ENCODE data around the gene IARS2.

The IARS2 gene

DNA sequence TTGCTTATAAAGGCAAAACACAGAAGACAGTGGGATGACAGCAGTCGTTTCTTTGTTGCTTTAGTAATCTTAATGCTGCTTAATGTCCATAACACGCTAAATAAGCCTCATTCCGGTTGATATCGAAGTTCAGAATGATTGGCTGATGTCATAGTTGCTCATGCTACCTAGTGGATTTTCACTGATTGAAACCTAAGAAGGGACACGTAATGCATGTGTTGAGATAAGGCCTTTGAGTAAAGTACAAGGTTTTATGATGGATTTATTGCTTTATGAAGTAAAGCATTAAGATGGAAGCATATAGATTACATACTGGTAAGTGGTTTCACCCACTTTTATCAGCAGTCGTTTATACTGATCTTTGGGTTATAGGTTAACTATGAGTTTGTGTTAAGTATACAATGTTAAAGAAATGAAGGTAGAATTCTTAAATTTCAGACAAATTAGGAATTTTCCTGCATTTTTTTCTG lies 25.1 kb downstream of the IARS2 start:
- Histone ChIP-seq H3K27me3 (ENCODE audit: insufficient read depth, poor library complexity, severe bottlenecking) (no peaks in the 10 kb centered on the region), H3K4me3 (replicated peaks; ENCODE audit: insufficient read depth, low read length) (no peak overlapping the region), H3K27ac (replicated peaks) (no peak overlapping the region)
- no peak for DNase-seq (ENCODE audit: low read depth in 1 of 2, low spot score in 1 of 2)
- TF ChIP-seq GABPA (IDR thresholded peaks at IDR 0.05; ENCODE audit: low read depth): no peak
- TF ChIP-seq, protein P1, sequence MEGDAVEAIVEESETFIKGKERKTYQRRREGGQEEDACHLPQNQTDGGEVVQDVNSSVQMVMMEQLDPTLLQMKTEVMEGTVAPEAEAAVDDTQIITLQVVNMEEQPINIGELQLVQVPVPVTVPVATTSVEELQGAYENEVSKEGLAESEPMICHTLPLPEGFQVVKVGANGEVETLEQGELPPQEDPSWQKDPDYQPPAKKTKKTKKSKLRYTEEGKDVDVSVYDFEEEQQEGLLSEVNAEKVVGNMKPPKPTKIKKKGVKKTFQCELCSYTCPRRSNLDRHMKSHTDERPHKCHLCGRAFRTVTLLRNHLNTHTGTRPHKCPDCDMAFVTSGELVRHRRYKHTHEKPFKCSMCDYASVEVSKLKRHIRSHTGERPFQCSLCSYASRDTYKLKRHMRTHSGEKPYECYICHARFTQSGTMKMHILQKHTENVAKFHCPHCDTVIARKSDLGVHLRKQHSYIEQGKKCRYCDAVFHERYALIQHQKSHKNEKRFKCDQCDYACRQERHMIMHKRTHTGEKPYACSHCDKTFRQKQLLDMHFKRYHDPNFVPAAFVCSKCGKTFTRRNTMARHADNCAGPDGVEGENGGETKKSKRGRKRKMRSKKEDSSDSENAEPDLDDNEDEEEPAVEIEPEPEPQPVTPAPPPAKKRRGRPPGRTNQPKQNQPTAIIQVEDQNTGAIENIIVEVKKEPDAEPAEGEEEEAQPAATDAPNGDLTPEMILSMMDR (IDR thresholded peaks at IDR 0.05; ENCODE audit: insufficient read depth, low read length): no peak
- TF ChIP-seq POLR2AphosphoS5 (IDR thresholded peaks at IDR 0.05; ENCODE audit: low read depth): no peak
- TF ChIP-seq SPI1 (IDR thresholded peaks at IDR 0.05; ENCODE audit: borderline replicate concordance, low read depth): no peak
- TF ChIP-seq, protein P2, sequence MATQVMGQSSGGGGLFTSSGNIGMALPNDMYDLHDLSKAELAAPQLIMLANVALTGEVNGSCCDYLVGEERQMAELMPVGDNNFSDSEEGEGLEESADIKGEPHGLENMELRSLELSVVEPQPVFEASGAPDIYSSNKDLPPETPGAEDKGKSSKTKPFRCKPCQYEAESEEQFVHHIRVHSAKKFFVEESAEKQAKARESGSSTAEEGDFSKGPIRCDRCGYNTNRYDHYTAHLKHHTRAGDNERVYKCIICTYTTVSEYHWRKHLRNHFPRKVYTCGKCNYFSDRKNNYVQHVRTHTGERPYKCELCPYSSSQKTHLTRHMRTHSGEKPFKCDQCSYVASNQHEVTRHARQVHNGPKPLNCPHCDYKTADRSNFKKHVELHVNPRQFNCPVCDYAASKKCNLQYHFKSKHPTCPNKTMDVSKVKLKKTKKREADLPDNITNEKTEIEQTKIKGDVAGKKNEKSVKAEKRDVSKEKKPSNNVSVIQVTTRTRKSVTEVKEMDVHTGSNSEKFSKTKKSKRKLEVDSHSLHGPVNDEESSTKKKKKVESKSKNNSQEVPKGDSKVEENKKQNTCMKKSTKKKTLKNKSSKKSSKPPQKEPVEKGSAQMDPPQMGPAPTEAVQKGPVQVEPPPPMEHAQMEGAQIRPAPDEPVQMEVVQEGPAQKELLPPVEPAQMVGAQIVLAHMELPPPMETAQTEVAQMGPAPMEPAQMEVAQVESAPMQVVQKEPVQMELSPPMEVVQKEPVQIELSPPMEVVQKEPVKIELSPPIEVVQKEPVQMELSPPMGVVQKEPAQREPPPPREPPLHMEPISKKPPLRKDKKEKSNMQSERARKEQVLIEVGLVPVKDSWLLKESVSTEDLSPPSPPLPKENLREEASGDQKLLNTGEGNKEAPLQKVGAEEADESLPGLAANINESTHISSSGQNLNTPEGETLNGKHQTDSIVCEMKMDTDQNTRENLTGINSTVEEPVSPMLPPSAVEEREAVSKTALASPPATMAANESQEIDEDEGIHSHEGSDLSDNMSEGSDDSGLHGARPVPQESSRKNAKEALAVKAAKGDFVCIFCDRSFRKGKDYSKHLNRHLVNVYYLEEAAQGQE (IDR thresholded peaks at IDR 0.05; ENCODE audit: insufficient replicate concordance, low read depth): no peak

DNA sequence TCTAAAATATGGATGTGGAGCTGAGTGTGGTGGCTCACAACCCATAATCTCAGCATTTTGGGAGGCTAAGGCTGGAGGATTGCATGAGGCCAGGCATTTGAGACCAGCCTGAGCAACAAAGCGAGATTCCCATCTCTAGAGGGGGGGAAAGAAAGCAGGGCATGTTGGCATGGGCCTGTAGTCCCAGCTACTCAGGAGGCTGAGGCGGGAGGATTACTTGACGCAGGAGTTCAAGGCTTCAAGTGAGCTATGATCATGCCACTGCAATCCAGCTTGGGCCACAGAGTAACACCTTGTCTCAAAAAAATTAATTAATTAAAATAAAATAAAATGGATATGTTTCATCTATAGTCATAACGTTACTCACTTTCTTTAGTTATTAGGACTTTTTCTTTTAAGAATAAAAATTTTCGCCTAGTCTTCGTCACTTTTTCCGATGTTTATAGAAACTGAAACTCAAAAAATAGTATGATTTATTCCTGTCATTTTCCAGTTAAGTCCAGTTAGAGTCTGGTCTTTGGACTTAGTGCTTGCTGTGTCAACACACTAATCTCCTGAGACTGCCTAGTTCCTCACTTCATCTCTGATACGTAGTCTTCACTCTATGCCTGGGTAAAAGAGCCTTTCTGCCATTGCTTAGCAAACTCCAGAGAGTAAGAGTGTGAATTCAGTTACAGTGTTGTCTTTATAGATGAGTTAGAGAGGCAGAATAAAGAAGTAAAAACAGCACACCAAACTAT lies 28.0 kb downstream of the IARS2 start:
- no peak for DNase-seq (ENCODE audit: low read depth in 1 of 2, low spot score in 1 of 2)
- no peak for TF ChIP-seq POLR2AphosphoS5 (IDR thresholded peaks at IDR 0.05; ENCODE audit: low read depth)
- TF ChIP-seq, protein P2 (IDR thresholded peaks at IDR 0.05; ENCODE audit: insufficient replicate concordance, low read depth): no peak
- TF ChIP-seq, protein P1 (IDR thresholded peaks at IDR 0.05; ENCODE audit: insufficient read depth, low read length): no peak
- TF ChIP-seq GABPA (IDR thresholded peaks at IDR 0.05; ENCODE audit: low read depth): no peak
- no peak for TF ChIP-seq SPI1 (IDR thresholded peaks at IDR 0.05; ENCODE audit: borderline replicate concordance, low read depth)
- no peaks in the 10 kb centered on the region for H3K27me3 ChIP-seq (ENCODE audit: insufficient read depth, poor library complexity, severe bottlenecking)
- H3K4me3 ChIP-seq (replicated peaks; ENCODE audit: insufficient read depth, low read length): no peak overlapping the region
- no peak overlapping the region for H3K27ac ChIP-seq (replicated peaks)

DNA sequence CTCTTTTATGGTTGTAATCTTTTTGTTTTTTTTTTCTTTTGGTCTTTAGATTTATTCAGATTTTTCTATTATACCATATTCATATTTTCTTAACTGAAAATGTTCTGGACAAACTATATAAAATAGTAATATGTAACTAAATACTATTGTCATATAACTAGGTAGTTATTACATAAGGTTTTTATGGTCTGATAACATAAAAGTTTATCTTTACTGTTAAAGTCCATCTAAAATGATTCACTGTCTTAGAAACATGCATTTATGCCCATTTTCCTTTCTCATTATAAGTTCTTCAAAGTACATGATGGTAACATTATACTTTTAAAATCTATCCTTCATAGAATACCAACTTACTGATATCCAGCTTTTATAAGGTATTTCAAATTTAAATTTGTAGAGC lies 29.1 kb downstream of the IARS2 start:
- Histone ChIP-seq H3K4me3 (replicated peaks; ENCODE audit: insufficient read depth, low read length) (no peak overlapping the region), H3K27ac (replicated peaks) (no peak overlapping the region), H3K27me3 (ENCODE audit: insufficient read depth, poor library complexity, severe bottlenecking) (no peaks in the 10 kb centered on the region)
- DNase-seq (ENCODE audit: low read depth in 1 of 2, low spot score in 1 of 2): no peak
- no peak for TF ChIP-seq SPI1 (IDR thresholded peaks at IDR 0.05; ENCODE audit: borderline replicate concordance, low read depth)
- TF ChIP-seq, protein P1 (IDR thresholded peaks at IDR 0.05; ENCODE audit: insufficient read depth, low read length): no peak
- TF ChIP-seq, protein P2 (IDR thresholded peaks at IDR 0.05; ENCODE audit: insufficient replicate concordance, low read depth): no peak
- no peak for TF ChIP-seq POLR2AphosphoS5 (IDR thresholded peaks at IDR 0.05; ENCODE audit: low read depth)
- TF ChIP-seq GABPA (IDR thresholded peaks at IDR 0.05; ENCODE audit: low read depth): no peak

Data from HL-60 (cell line).